HepG2 (cell line): ENCODE results near the gene XPO5. TPM values are rescaled to one million over a fixed set of nuclear protein-coding genes. Genes with fewer than 3 reads are reported as not detected.

ENCODE experiments used
- ARHGAP35 ChIP-seq: sonication (generic); formaldehyde crosslinking; IDR thresholded peaks from 2 replicates; pipeline ENCODE4 v1.9.0; 2022; ENCODE audit warnings: mild to moderate bottlenecking, inconsistent platforms, moderate library complexity, missing genetic modification reagents, borderline replicate concordance
- BCLAF1 ChIP-seq: fragments of 450-650 bp; IDR thresholded peaks from 2 replicates; pipeline ENCODE4 v1.6.1; 2017; ENCODE audit warnings: mild to moderate bottlenecking
- CCDC6 ChIP-seq: sonication (generic); formaldehyde crosslinking; IDR thresholded peaks from 2 replicates; pipeline ENCODE4 v1.8.1; 2022; ENCODE audit warnings: mild to moderate bottlenecking, missing genetic modification reagents, moderate library complexity
- ETV5 ChIP-seq: IDR thresholded peaks from 2 replicates; pipeline ENCODE4 v1.6.1; 2018; ENCODE audit warnings: missing biosample characterization, missing genetic modification reagents, inconsistent platforms, borderline replicate concordance
- MAFF ChIP-seq: IDR thresholded peaks from 2 replicates; pipeline ENCODE4 v1.6.1; 2011; ENCODE audit warnings: low read depth, low read length, improper control_type of control experiment
- SPEN ChIP-seq: sonication (generic); formaldehyde crosslinking; IDR thresholded peaks from 2 replicates; pipeline ENCODE4 v1.5.1; 2020; ENCODE audit warnings: low read depth, mild to moderate bottlenecking, missing genetic modification reagents
- STAG1 ChIP-seq: sonication (generic); formaldehyde crosslinking; IDR thresholded peaks from 2 replicates; pipeline ENCODE4 v1.4.0; 2020; ENCODE audit warnings: missing genetic modification reagents
- TRIM24 ChIP-seq: sonication (generic); formaldehyde crosslinking; IDR thresholded peaks from 2 replicates; pipeline ENCODE4 v1.8.0; 2022; ENCODE audit warnings: mild to moderate bottlenecking, missing genetic modification reagents
- ZBTB40 ChIP-seq, 2 experiments: fragments of 450-650 bp in 1 of 2; sonication (generic) in 1 of 2; formaldehyde crosslinking in 1 of 2; IDR thresholded peaks; 2 replicates each; pipeline versions ENCODE4 v1.6.1 to v1.8.0; 2016 to 2022; ENCODE audit warnings: antibody characterized with exemption in 1 of 2, mild to moderate bottlenecking in 1 of 2, missing genetic modification reagents in 1 of 2
- ZBTB49 ChIP-seq: sonication (generic); formaldehyde crosslinking; IDR thresholded peaks from 2 replicates; pipeline ENCODE4 v1.4.0; 2020; ENCODE audit warnings: missing genetic modification reagents, borderline replicate concordance
- ZNF263 ChIP-seq: sonication (generic); formaldehyde crosslinking; IDR thresholded peaks from 2 replicates; pipeline ENCODE4 v1.4.0; 2020; ENCODE audit warnings: missing genetic modification reagents
- ZNF33A ChIP-seq: sonication (generic); formaldehyde crosslinking; IDR thresholded peaks from 2 replicates; pipeline ENCODE4 v1.5.1; 2020; ENCODE audit warnings: missing genetic modification reagents, mild to moderate bottlenecking, moderate library complexity, borderline replicate concordance
- ZNF746 ChIP-seq: sonication (generic); formaldehyde crosslinking; IDR thresholded peaks from 2 replicates; pipeline ENCODE4 v1.8.0; 2022; ENCODE audit warnings: mild to moderate bottlenecking, missing genetic modification reagents
- polyA plus RNA-seq, 8 experiments: library from polyadenylated mRNA; depleted of rRNA in 3 of 8; stranded (reverse) in 7 of 8; unstranded in 1 of 8; fragments of >200 nt; fragmentation: Illumina TruSeq in 4 of 8; extraction: Trizol in 4 of 8; gene quantifications; 2 replicates each; pipeline versions ENCODE4 v1.2.1 to v1.2.3, GENCODE V29; 2011 to 2016; ENCODE audit warnings: low read depth in 4 of 8, missing spikeins in 1 of 8, mixed read lengths in 1 of 8; ENCODE audit not compliant: insufficient read depth in 1 of 8
- total RNA-seq, 5 experiments: library from RNA; depleted of rRNA; stranded (reverse); fragments of >200 nt; fragmentation: Illumina TruSeq; extraction: Trizol; gene quantifications; 2 replicates each; pipeline ENCODE4 v1.2.3, GENCODE V29; 2016; ENCODE audit warnings: low read depth in 1 of 5

XPO5 gene
- total and polyA plus RNA-seq, 2 of the 13 experiments (the other 11 are each of a cell fraction or from before 2014, with no cell fraction given), result 52.2 to 68.0 TPM

- TF ChIP-seq ZNF746 (CRISPR knock-in tag) (peak; percentile 42; the same call in 1 of the 2 replicates), MAFF (no peak), STAG1 (CRISPR knock-in tag) (no peak), ZBTB49 (CRISPR knock-in tag) (0 out of 2 replicates have a peak, but pooled peaks have one; percentile 29), CCDC6 (CRISPR knock-in tag) (0 out of 2 replicates have a peak, but pooled peaks have one; percentile 35), ZNF33A (CRISPR knock-in tag) (no peak), ETV5 (0 out of 2 replicates have a peak, but pooled peaks have one; percentile 18), ZNF263 (CRISPR knock-in tag) (peak; percentile 30; the same call in 1 of the 2 replicates), BCLAF1 (no peak), SPEN (CRISPR knock-in tag) (no peak; the same call in 1 of the 2 replicates), ZBTB40 (IDR thresholded peaks at IDR 0.05) (no peak), ZBTB40 (CRISPR knock-in tag; IDR thresholded peaks at IDR 0.05) (no peak), TRIM24 (CRISPR knock-in tag) (no peak), ARHGAP35 (CRISPR knock-in tag) (no peak; the same call in 1 of the 2 replicates)
Measured at GRCh38 chr6:43509142-43509983, 66.5 kb downstream of the XPO5 start (continued).
